Uterus (tissue), 2 donors: Measurements from ENCODE around the gene TBK1.

Source experiments
- POLR2A ChIP-seq, 2 donors: fragments of 450-650 bp; IDR thresholded peaks; one replicate each; pipeline ENCODE4 v1.6.1; 2016; ENCODE audit warnings: antibody characterized with exemption in 2 of 2, mild to moderate bottlenecking in 1 of 2, moderate library complexity in 1 of 2
- TF ChIP-seq, protein P1 (sequence below), 4 experiments: fragments of 200-600 bp in 2 of 4; fragments of 450-650 bp in 2 of 4; sonication (generic) in 2 of 4; IDR thresholded peaks; one replicate each; pipeline ENCODE4 v1.5.1; 2016 to 2019; ENCODE audit warnings: antibody characterized with exemption in 4 of 4, mild to moderate bottlenecking in 2 of 4, moderate library complexity in 1 of 4

DNA sequence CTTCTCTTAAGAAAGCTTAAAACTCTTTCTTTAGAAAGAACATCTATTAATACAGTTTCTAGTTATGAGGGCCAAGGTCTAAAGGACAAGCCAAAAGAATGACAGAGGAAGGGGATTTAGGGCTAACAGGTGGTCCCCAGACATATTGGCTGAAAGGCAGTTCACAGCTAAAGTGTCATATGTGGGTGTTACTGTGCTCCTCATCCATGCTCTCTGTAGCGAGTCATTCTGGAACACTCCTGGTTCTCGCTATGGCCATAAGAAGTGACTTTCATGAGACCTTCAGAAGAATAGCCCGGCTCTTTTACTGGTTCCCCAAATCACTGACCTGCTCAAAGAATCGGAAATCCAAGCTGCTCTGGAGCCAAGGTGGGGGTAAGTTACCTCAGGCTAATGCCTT lies 55.0 kb downstream of the TBK1 start:
- TF ChIP-seq, protein P1, sequence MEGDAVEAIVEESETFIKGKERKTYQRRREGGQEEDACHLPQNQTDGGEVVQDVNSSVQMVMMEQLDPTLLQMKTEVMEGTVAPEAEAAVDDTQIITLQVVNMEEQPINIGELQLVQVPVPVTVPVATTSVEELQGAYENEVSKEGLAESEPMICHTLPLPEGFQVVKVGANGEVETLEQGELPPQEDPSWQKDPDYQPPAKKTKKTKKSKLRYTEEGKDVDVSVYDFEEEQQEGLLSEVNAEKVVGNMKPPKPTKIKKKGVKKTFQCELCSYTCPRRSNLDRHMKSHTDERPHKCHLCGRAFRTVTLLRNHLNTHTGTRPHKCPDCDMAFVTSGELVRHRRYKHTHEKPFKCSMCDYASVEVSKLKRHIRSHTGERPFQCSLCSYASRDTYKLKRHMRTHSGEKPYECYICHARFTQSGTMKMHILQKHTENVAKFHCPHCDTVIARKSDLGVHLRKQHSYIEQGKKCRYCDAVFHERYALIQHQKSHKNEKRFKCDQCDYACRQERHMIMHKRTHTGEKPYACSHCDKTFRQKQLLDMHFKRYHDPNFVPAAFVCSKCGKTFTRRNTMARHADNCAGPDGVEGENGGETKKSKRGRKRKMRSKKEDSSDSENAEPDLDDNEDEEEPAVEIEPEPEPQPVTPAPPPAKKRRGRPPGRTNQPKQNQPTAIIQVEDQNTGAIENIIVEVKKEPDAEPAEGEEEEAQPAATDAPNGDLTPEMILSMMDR (IDR thresholded peaks at IDR 0.05) = no peak
- no peak for TF ChIP-seq POLR2A (IDR thresholded peaks at IDR 0.05)
